NOMO-1 treated with dmso at 0.1 percent for 144 hours (cell line): Measurements from ENCODE around the gene S100A4.
A peak's percentile ranks its signal among the peaks of the same experiment; 100 is the strongest.

Experiments used
- DNase-seq: peaks from one replicate; lab custom pipeline; 2025; ENCODE audit not compliant: unreplicated experiment; lab: John Stamatoyannopoulos, UW

S100A4 gene

GRCh38 chr1:153513023-153513422 lies 32.6 kb downstream of the S100A4 start:
- DNase-seq = no peak

GRCh38 chr1:153510984-153511410 lies 34.6 kb downstream of the S100A4 start:
- peak; percentile 73 for DNase-seq

DNA sequence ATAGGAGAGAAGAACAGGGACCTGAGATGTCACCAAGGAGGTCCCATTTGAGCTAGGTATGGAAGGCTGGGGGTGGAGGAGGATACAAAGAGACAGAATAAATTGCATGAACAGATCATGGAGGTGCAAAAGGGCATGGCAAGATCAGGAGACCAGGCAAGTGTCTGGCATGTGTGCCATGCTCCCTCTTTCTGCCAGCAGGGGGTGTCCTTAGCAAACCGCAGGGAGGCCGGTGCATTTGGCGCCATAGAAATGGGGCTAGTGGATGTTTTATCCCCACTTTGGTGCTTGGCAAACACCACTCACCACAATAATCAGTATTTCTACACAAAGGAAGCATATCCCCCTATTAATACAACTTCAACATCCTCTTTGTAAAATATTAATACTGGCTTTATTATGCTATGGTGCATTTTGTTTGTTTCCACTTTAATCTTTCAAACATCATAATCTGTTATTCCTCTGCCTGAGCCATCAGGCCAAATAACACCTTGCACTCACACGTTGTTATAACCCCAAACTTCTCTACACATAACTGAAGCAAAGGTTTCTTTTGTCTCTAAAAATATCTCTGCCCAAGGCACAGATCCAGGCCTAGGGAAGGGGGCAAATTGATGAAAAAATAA lies 35.8 kb downstream of the S100A4 start:
- DNase-seq = peak; percentile 46

- DNase-seq = no peak
These were observed 36.6 kb downstream of the S100A4 start for GRCh38 chr1:153509036-153509435.

DNA sequence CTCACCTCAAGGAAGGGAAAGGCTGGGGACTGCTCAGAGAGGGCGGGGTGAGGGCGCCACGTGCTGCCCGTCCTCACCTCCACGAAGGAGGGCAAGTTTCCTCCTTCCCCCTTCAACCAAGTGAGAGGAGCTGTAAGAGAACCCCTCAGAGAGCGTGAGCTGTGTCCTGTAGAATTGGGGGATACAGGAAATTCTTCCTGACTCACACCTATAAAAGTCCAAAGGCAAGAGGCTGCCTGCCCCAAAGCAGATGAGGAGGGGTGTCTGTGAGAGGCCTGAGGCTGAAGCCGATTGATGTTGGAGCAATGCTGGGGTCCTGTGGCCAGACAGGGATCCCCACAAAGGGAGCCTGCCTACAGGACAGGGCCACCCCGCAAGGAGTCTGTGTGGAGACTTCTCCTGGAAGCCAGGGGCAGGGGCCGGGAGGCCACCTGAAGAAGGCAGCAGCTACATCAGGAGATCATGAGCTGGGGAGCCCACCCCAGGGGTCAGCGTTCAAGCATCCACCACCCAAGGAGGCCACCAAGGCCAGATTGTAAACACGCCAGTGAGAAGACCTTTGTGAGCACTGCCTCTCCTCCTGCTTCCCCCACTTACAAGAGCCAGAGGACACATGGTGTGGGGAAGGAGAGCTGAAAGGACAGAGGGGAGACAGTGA lies 37.6 kb downstream of the S100A4 start:
- DNase-seq = no peak

DNA sequence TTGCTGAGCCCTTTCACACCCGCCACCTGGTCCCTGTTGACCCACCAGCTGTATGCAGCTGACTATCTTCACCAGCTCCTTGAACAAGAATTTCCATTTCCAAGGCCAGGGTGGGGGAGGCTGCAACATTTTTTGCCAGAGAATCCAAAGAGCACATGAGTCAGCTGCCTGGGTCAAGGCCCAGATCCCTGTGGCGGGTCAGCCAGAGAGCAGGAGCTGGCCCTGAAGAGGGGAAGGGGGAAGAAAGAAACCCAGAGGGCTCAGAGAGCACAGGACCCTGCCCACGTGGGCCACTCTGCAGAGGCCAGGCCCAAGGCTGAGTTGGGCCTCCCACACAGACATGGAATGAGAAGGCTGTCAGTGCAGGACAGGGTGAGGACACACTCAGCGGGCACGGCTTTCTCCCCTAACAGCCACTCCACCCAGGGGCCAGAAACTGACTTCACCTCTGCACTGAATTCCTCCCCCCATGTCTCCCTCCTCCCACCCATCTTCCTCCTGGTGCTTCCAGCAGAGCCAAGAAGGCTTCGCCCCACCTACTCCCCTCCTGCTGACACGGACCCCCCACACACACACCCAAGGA lies 38.7 kb downstream of the S100A4 start:
- DNase-seq = no peak

- DNase-seq = no peak
These were observed 39.2 kb downstream of the S100A4 start for GRCh38 chr1:153506386-153506785.

- DNase-seq = no peak
These were observed 40.0 kb downstream of the S100A4 start for GRCh38 chr1:153505576-153505975.

DNA sequence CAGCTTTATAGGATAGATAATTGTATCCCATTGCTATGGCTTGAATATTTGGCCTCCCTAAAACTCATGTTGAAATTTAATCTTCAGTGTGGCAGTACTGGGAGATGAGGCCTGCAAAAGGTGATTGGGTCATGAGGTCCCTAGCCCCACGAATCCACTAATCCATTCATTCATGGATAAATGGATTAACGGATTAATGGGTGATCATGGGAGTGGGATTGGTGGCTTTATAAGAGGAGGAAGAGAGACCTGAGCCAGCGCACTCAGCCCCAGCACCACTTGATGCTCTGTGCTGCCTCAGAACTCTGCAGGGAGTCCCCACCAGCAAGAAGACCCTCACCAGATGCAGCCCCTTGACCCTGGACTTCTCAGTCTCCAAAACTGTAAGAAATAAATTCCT lies 41.8 kb downstream of the S100A4 start:
- no peak for DNase-seq

DNA sequence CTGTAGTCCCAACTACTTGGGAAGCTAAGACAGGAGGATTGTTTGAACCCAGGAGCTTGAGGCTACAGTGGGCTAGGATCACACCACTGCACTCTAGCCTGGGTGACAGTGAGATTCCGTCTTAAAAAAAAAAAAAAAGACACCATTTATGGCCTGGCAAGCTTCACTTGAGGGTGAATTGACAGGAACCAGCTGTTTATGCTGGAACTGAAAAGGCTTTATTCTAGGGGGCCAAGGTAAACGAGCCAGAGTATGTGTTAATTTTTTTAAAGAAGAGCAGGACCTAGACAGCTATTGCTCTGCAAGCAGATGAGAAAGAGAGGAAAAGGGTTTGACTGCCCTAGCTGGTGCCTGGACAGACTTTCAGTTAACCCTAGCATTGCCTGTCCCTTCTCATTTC lies 46.9 kb downstream of the S100A4 start:
- DNase-seq = no peak

- DNase-seq = no peak
These were observed 50.1 kb downstream of the S100A4 start for GRCh38 chr1:153495536-153495935.

DNA sequence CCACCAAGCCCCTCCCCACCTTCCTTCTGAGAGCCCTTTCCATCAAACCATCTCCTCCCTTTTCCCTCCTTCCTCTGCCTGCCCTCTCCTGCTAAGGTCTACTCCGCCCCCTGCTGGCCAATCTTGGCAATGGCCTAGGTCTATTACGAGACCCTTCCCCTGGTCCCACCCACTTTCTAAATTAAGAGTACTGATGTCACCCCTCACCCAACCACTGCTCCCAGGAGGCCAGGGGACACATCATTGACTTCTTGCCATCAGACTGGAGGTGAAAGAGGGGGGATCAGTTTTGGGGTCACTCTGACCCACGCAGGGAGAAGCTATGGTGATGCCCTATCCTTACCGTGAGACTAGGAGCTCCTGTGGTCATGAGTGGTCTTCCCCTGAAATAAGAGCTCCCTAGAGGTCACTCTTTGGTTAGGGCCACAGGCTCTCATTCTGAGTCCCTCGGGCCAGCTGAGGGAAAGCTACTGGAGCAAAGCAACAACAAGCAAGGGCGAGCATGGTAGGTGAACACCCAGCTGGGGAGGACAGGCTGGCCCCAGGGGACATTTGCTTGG lies 50.5 kb downstream of the S100A4 start:
- DNase-seq = peak; percentile 33
